PC-9 (cell line): ENCODE data around the gene OAF. TPM values are rescaled to one million over a fixed set of nuclear protein-coding genes. Genes with fewer than 3 reads are reported as not detected.

Experiments
- BruUV-seq: library from RNA; stranded (reverse); fragments of 400-500 nt; replicated peaks from 2 replicates; lab custom pipeline; 2021; lab: Mats Ljungman, UMichigan
- CTCF ChIA-PET: fragments of 300-600 bp; sonication (Branson Sonifier 250); formaldehyde crosslinking; loops from one replicate; lab custom pipeline; 2022; ENCODE audit warnings: antibody characterized with exemption; lab: Charles Lee
- POLR2A ChIA-PET: fragments of 300-600 bp; sonication (Branson Sonifier 250); formaldehyde crosslinking; loops from one replicate; lab custom pipeline; 2022; ENCODE audit warnings: antibody characterized with exemption; ENCODE audit not compliant: unreplicated experiment; lab: Charles Lee
- DNase-seq, 2 experiments: peaks; one replicate each; pipeline versions ENCODE4 v3.0.0 to v3.0.0-alpha.2; 2015 to 2022; ENCODE audit warnings: mixed read lengths in 1 of 2
- H2AFZ ChIP-seq: fragments of 200-600 bp; sonication (generic); 2 replicates; pipeline ENCODE4 v1.8.1; 2017; ENCODE audit warnings: antibody characterized with exemption
- H3F3A ChIP-seq: fragments of 200-600 bp; sonication (generic); 2 replicates; pipeline ENCODE4 v1.8.1; 2017; ENCODE audit warnings: antibody characterized with exemption, mild to moderate bottlenecking, low read depth; ENCODE audit not compliant: insufficient read depth
- H3K27ac ChIP-seq: fragments of 200-600 bp; sonication (generic); 2 replicates; pipeline ENCODE4 v1.6.1; 2016; ENCODE audit warnings: mixed run types
- H3K27me3 ChIP-seq: fragments of 200-600 bp; sonication (generic); 2 replicates; pipeline ENCODE4 v1.6.1; 2016; ENCODE audit warnings: low read depth, mixed run types; ENCODE audit not compliant: insufficient read depth
- H3K36me3 ChIP-seq: fragments of 200-600 bp; sonication (generic); 2 replicates; pipeline ENCODE4 v1.6.1; 2016; ENCODE audit warnings: low read depth, mixed run types
- H3K4me1 ChIP-seq: fragments of 200-600 bp; sonication (generic); replicated peaks from 2 replicates; pipeline ENCODE4 v1.6.1; 2016; ENCODE audit warnings: mixed run types; ENCODE audit not compliant: insufficient read depth
- H3K4me2 ChIP-seq: fragments of 200-600 bp; sonication (generic); 2 replicates; pipeline ENCODE4 v1.6.1; 2017; ENCODE audit warnings: mixed run types
- H3K4me3 ChIP-seq: fragments of 200-600 bp; sonication (generic); 2 replicates; pipeline ENCODE4 v1.6.1; 2016; ENCODE audit warnings: mixed run types
- H3K79me2 ChIP-seq: fragments of 200-600 bp; sonication (generic); 2 replicates; pipeline ENCODE4 v1.6.1; 2017; ENCODE audit warnings: low read depth, mixed run types
- H3K9me2 ChIP-seq: fragments of 200-600 bp; sonication (generic); 2 replicates; pipeline ENCODE4 v1.8.1; 2017; ENCODE audit warnings: mild to moderate bottlenecking; ENCODE audit not compliant: insufficient read depth
- H3K9me3 ChIP-seq: fragments of 200-600 bp; sonication (generic); 2 replicates; pipeline ENCODE4 v1.8.1; 2016; ENCODE audit warnings: low read depth; ENCODE audit not compliant: insufficient read depth
- H4K20me1 ChIP-seq: fragments of 200-600 bp; sonication (generic); 2 replicates; pipeline ENCODE4 v1.8.1; 2017; ENCODE audit not compliant: insufficient read depth
- EZH2 ChIP-seq: fragments of 200-600 bp; sonication (generic); IDR thresholded peaks from 2 replicates; pipeline ENCODE4 v1.8.0; 2017; ENCODE audit warnings: antibody characterized with exemption, low read depth
- intact Hi-C: fragments of 100-400 bp; cut with micrococcal nuclease; formaldehyde crosslinking; loops from one replicate; pipeline ENCODE4 v1.10.0; 2022; ENCODE audit not compliant: unreplicated experiment
- total RNA-seq: library from RNA; stranded (reverse); gene quantifications from 2 replicates; pipeline ENCODE4 v1.2.3, GENCODE V29; 2021
- TF ChIP-seq, protein P1 (sequence below): fragments of 200-600 bp; sonication (generic); conservative IDR thresholded peaks from 2 replicates; pipeline ENCODE4 v1.6.1; 2017; ENCODE audit warnings: mixed run types, antibody characterized with exemption, mild to moderate bottlenecking, moderate library complexity

Gene OAF
- total RNA-seq, 1 experiment from 2014 or later: 45.6 TPM

DNA sequence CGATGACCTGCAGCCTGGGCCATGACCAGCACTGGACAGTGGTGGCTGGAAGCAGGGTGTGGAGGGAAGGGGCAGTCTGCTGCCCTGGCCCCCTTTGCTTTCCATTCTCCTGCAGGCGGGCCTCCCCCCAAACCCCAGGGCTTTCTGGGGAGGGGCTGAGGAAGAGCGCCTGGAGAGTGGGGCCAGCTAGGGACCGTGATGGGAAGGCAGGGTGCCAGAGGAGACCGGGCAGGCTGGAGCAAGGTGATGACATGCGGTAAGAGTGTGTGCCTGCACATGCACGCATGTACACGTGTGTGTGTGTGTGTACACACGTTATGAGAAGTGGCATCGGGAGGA lies 7.8 kb downstream of the OAF start:
- Histone ChIP-seq H4K20me1 (peaks cover 30% of the 10 kb centered on the region; the same call in 1 of the 2 replicates), H2AFZ (no peak overlapping the region), H3F3A (peaks cover 28% of the 10 kb centered on the region), H3K9me2 (no peaks in the 10 kb centered on the region), H3K27me3 (no peaks in the 10 kb centered on the region), H3K79me2 (peaks cover 77% of the 10 kb centered on the region), H3K9me3 (no peaks in the 10 kb centered on the region), H3K27ac (no peak overlapping the region), H3K4me1 (peaks cover 51% of the 10 kb centered on the region), H3K4me3 (no peak overlapping the region), H3K36me3 (peaks cover 16% of the 10 kb centered on the region), H3K4me2 (no peak overlapping the region)
- intact Hi-C loops: no loop called here
- ChIA-PET POLR2A (no interaction called here), CTCF (no interaction called here)
- TF ChIP-seq, protein P1, sequence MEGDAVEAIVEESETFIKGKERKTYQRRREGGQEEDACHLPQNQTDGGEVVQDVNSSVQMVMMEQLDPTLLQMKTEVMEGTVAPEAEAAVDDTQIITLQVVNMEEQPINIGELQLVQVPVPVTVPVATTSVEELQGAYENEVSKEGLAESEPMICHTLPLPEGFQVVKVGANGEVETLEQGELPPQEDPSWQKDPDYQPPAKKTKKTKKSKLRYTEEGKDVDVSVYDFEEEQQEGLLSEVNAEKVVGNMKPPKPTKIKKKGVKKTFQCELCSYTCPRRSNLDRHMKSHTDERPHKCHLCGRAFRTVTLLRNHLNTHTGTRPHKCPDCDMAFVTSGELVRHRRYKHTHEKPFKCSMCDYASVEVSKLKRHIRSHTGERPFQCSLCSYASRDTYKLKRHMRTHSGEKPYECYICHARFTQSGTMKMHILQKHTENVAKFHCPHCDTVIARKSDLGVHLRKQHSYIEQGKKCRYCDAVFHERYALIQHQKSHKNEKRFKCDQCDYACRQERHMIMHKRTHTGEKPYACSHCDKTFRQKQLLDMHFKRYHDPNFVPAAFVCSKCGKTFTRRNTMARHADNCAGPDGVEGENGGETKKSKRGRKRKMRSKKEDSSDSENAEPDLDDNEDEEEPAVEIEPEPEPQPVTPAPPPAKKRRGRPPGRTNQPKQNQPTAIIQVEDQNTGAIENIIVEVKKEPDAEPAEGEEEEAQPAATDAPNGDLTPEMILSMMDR: no peak
- TF ChIP-seq EZH2: no peak
- no peak for DNase-seq
- BruUV-seq: no TSS peak

DNA sequence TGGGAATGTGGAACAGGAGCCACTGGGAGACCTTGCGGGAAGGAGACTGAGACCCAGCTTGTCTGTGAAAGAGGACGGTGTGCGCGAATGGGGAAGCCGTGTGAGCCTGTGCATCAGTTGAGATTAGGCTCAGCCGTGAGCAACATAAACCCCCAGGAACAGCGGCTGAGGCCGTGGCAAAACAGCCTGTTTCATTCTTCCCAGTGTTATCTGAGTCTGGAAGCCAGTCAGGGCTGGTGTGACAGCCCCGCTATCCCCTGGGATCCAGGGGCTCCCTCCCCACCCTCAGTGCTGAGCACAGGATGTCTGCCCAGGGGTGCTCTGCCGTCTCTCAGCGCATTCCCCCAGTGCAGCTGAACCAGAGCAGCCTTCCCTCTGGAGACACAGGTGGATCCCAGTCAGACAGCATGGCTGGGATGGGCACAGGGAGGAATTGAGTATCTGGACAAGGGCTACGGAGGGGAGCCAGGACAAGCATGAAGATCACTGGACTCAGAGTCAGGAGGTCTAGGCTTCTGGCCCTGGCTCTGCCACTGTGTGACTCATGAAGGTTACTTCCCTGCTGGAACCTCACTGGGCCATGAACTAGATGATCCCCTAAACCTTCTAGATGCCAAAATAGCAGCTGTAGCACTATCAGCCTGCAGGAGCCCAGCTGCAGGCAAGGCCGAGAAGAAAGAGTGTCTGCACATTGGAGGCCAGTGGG lies 8.6 kb downstream of the OAF start:
- CTCF ChIA-PET: no interaction called here
- Histone ChIP-seq H4K20me1 (peaks cover 33% of the 10 kb centered on the region; the same call in 1 of the 2 replicates), H2AFZ (no peak overlapping the region), H3K4me1 (peaks cover 44% of the 10 kb centered on the region), H3K9me2 (no peaks in the 10 kb centered on the region), H3F3A (peaks cover 21% of the 10 kb centered on the region; the same call in 1 of the 2 replicates), H3K4me3 (no peak overlapping the region), H3K27ac (no peak overlapping the region), H3K9me3 (no peaks in the 10 kb centered on the region), H3K27me3 (no peaks in the 10 kb centered on the region), H3K79me2 (peaks cover 69% of the 10 kb centered on the region), H3K36me3 (peaks cover 13% of the 10 kb centered on the region), H3K4me2 (no peak overlapping the region)
- intact Hi-C loops: no loop called here
- POLR2A ChIA-PET: no interaction called here
- no TSS peak for BruUV-seq
- TF ChIP-seq EZH2: no peak
- TF ChIP-seq, protein P1: no peak
- DNase-seq: no peak

DNA sequence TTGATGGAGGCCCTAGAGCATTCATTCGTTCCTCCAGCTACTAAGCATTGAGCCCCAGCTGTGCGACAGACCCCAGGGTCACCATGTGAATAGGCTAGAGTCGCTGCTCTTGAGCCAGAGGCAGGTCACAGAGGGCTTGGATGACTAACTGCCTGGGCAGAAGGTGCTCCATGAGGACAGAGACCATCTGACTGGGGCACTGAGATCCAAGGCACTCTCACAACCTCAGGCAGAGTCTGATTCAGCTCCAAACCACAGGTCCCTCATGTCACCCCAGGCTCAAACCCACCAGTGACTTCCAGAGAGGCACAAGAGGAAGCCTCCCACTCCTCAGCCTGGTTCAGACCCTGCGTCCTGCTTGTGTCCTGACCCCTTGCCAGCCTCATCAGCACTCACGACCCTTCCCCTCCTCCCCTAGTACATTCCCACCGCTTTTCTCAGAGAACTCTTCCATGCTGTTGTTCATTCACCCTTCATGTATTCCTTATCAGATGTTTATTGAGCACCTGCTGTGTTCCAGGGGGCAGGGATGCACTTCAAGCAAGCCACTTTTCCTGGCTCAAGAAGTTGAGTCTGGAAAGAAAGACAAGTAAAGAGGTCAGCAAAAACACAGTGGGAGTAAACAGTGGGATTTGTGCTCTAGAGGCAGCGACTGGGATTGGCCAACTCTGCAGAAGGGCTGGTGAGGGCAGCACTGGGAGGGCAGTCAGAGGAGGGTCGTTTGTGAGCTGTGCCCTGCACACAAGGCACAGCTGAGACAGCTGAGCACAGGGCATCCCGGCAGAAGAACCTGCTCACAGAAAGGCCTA lies 9.3 kb downstream of the OAF start:
- peaks cover 40% of the 10 kb centered on the region; the same call in 1 of the 2 replicates for H4K20me1 ChIP-seq
- peaks cover 62% of the 10 kb centered on the region for H3K79me2 ChIP-seq
- H3K9me3 ChIP-seq: no peaks in the 10 kb centered on the region
- no peak for DNase-seq
- peaks cover 36% of the 10 kb centered on the region for H3K4me1 ChIP-seq
- H3K36me3 ChIP-seq: peaks cover 5% of the 10 kb centered on the region; the same call in 1 of the 2 replicates
- TF ChIP-seq, protein P1: no peak
- no peak for TF ChIP-seq EZH2
- no TSS peak for BruUV-seq
- POLR2A ChIA-PET: no interaction called here
- peaks cover 14% of the 10 kb centered on the region; the same call in 1 of the 2 replicates for H3F3A ChIP-seq
- H3K27me3 ChIP-seq: no peaks in the 10 kb centered on the region
- CTCF ChIA-PET: no interaction called here
- H3K27ac ChIP-seq: no peak overlapping the region
- peak overlapping the region; percentile 30; the same call in 1 of the 2 replicates for H3K4me2 ChIP-seq
- intact Hi-C loops: no loop called here
- no peak overlapping the region for H2AFZ ChIP-seq
- no peak overlapping the region for H3K4me3 ChIP-seq
- no peaks in the 10 kb centered on the region for H3K9me2 ChIP-seq
